Suprapubic skin (tissue), 4 donors: ENCODE data around the gene ADAMTS16. TPM values are rescaled to one million over a fixed set of nuclear protein-coding genes. Genes with fewer than 3 reads are reported as not detected.

Experiments
- DNase-seq, 2 donors: peaks; one replicate each; pipeline ENCODE4 v3.0.0-alpha.2; 2019; ENCODE audit warnings: low spot score in 2 of 2
- H3K27ac ChIP-seq: fragments of 200-600 bp; sonication (generic); one replicate; pipeline ENCODE4 v1.5.1; 2019
- H3K27me3 ChIP-seq: fragments of 200-600 bp; sonication (generic); one replicate; pipeline ENCODE4 v1.5.1; 2019
- H3K36me3 ChIP-seq: fragments of 200-600 bp; sonication (generic); one replicate; pipeline ENCODE4 v1.5.1; 2019
- H3K4me1 ChIP-seq: fragments of 200-600 bp; sonication (generic); one replicate; pipeline ENCODE4 v1.5.1; 2019
- H3K4me3 ChIP-seq: fragments of 200-600 bp; sonication (generic); one replicate; pipeline ENCODE4 v1.5.1; 2019; ENCODE audit warnings: mild to moderate bottlenecking
- H3K9me3 ChIP-seq: fragments of 200-600 bp; sonication (generic); one replicate; pipeline ENCODE4 v1.5.1; 2019
- CTCF ChIP-seq, 2 donors: fragments of 200-600 bp in 1 of 2; fragments of 450-650 bp in 1 of 2; sonication (generic) in 1 of 2; IDR thresholded peaks; one replicate each; pipeline ENCODE4 v1.5.1; 2016 to 2019; ENCODE audit warnings: antibody characterized with exemption in 2 of 2, mild to moderate bottlenecking in 1 of 2, moderate library complexity in 1 of 2
- EP300 ChIP-seq: sonication (generic); formaldehyde crosslinking; IDR thresholded peaks from one replicate; pipeline ENCODE4 v1.6.1; 2017; ENCODE audit warnings: antibody characterized with exemption
- POLR2A ChIP-seq, 2 donors: fragments of 450-650 bp; IDR thresholded peaks; one replicate each; pipeline ENCODE4 v1.6.1; 2017; ENCODE audit warnings: antibody characterized with exemption in 2 of 2, mild to moderate bottlenecking in 2 of 2, moderate library complexity in 2 of 2
- POLR2AphosphoS5 ChIP-seq, 3 donors: sonication (generic); formaldehyde crosslinking; IDR thresholded peaks; one replicate each; pipeline ENCODE4 v1.6.1; 2017; ENCODE audit warnings: antibody characterized with exemption in 3 of 3
- WGBS: methylation state at CpG from one replicate; pipeline ENCODE4 v1.1.5; 2018; 5-methylcytosine and 5-hydroxymethylcytosine counted together
- total RNA-seq, 4 donors: library from RNA; depleted of rRNA; stranded (reverse); fragments of >200 nt; gene quantifications; one replicate each; pipeline ENCODE4 v1.1.0, GENCODE V29; 2016

The ADAMTS16 gene
- total RNA-seq, 4 donors from 2014 or later, result 0.10 to 0.64 TPM; not detected in 2

DNA sequence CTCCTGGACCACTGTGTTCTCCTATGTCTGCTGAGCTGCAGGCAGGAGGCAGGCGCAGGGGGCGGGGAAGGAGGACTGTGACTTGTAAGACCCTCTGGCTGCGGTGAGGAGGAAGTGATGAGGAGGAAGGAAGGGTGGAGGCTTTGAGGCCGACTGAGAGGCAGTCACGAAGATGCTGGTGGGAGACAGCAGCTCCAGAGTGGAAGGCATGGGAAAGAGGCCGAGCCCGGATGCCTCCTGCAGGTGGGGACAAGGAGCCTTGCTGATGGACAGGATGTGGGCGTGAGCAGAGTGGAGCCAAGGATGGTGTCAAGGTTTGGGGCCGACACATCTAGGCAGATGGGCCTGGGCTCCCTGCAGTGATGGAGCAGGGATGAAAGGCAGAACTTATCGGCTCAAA lies 208.0 kb downstream of the ADAMTS16 start:
- Histone ChIP-seq H3K9me3 (no peaks in the 10 kb centered on the region), H3K27me3 (no peaks in the 10 kb centered on the region), H3K4me1 (no peaks in the 10 kb centered on the region), H3K4me3 (no peak overlapping the region), H3K36me3 (no peaks in the 10 kb centered on the region), H3K27ac (no peak overlapping the region)
- no peak for DNase-seq
- 54% methylated on average over 10 of the region's 10 CpGs for WGBS
- TF ChIP-seq CTCF (IDR thresholded peaks at IDR 0.05) (no peak), EP300 (no peak), POLR2AphosphoS5 (IDR thresholded peaks at IDR 0.05) (no peak), POLR2A (IDR thresholded peaks at IDR 0.05) (no peak)

DNA sequence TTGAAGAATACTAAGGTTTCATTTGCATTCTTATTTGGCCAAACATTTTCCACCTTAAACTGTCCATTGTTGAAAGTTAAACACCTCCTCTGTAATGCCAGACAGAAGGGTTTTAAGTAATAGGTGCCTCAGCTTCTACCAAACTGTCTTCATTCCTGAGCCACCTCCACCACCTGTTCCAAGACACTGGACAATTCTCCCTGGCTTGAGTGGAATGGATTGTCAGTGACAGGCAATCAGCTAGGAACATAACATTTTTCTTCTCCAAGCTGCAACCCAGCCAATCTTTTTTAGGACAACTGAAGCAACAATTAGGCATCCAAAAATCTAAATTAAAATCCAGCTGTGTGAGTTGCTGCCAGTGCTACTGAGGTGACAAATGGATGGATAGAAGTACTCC lies 208.4 kb downstream of the ADAMTS16 start:
- no peaks in the 10 kb centered on the region for H3K9me3 ChIP-seq
- TF ChIP-seq EP300, result no peak
- no peak for TF ChIP-seq POLR2A (IDR thresholded peaks at IDR 0.05)
- no peak for TF ChIP-seq POLR2AphosphoS5 (IDR thresholded peaks at IDR 0.05)
- TF ChIP-seq CTCF (IDR thresholded peaks at IDR 0.05), result no peak
- H3K27me3 ChIP-seq, result no peaks in the 10 kb centered on the region
- H3K36me3 ChIP-seq, result no peaks in the 10 kb centered on the region
- H3K4me3 ChIP-seq, result no peak overlapping the region
- H3K27ac ChIP-seq, result no peak overlapping the region
- DNase-seq, result no peak
- H3K4me1 ChIP-seq, result no peaks in the 10 kb centered on the region

DNA sequence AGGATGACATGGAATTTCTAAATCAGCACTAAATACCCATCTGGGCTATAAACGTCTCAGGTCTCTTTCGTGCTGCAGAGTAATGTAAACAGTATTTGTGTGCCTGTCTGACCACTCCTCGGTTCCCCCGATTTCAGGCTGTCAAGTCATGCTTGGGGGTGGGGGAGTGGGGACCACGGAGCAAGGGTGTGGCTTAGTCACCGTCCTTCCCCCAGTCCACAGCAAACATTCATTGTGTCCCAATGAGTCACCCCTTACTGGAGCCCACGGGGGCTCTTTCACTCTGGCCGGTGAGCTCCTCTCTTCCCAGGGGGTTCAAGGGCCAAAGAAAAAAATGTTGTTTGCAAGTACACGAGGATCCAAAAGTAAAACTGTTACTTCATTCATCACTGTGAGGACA lies 210.0 kb downstream of the ADAMTS16 start:
- 48% methylated on average over 9 of the region's 9 CpGs for WGBS
- no peaks in the 10 kb centered on the region for H3K27me3 ChIP-seq
- TF ChIP-seq POLR2AphosphoS5 (IDR thresholded peaks at IDR 0.05) (no peak), EP300 (no peak), CTCF (IDR thresholded peaks at IDR 0.05) (no peak), POLR2A (IDR thresholded peaks at IDR 0.05) (no peak)
- H3K4me1 ChIP-seq, result no peaks in the 10 kb centered on the region
- H3K4me3 ChIP-seq, result no peak overlapping the region
- no peaks in the 10 kb centered on the region for H3K36me3 ChIP-seq
- no peak for DNase-seq
- H3K27ac ChIP-seq, result no peak overlapping the region
- H3K9me3 ChIP-seq, result no peaks in the 10 kb centered on the region

GRCh38 chr5:5351288-5351979 lies 211.3 kb downstream of the ADAMTS16 start:
- 73% methylated on average over 14 of the region's 14 CpGs for WGBS
- no peak overlapping the region for H3K4me3 ChIP-seq
- H3K36me3 ChIP-seq, result no peaks in the 10 kb centered on the region
- TF ChIP-seq POLR2A (IDR thresholded peaks at IDR 0.05) (no peak), POLR2AphosphoS5 (IDR thresholded peaks at IDR 0.05) (no peak), EP300 (no peak), CTCF (IDR thresholded peaks at IDR 0.05) (no peak)
- H3K27me3 ChIP-seq, result no peaks in the 10 kb centered on the region
- no peaks in the 10 kb centered on the region for H3K4me1 ChIP-seq
- no peaks in the 10 kb centered on the region for H3K9me3 ChIP-seq
- no peak overlapping the region for H3K27ac ChIP-seq
- no peak for DNase-seq

DNA sequence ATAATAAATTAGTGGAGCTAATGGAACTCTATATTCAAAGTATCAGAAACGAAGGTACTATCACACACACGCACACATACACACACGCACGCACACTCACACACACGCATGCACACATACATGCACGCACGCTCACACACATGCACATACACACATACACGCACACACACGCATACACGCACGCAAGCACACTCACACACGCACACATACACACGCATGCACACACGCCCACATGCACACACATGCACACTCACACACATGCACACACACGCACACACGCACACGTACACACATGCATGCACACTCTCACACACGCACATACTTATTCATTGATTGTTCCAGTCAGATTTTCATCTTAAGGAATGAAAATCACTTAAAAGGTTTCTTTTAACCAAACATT lies 212.5 kb downstream of the ADAMTS16 start:
- H3K4me3 ChIP-seq, result no peak overlapping the region
- H3K9me3 ChIP-seq, result no peaks in the 10 kb centered on the region
- H3K27me3 ChIP-seq, result no peaks in the 10 kb centered on the region
- WGBS, result 90% methylated on average over 18 of the region's 18 CpGs
- DNase-seq, result no peak
- H3K36me3 ChIP-seq, result no peaks in the 10 kb centered on the region
- H3K27ac ChIP-seq, result no peak overlapping the region
- TF ChIP-seq CTCF (IDR thresholded peaks at IDR 0.05), result no peak
- TF ChIP-seq EP300, result no peak
- no peak for TF ChIP-seq POLR2A (IDR thresholded peaks at IDR 0.05)
- no peak for TF ChIP-seq POLR2AphosphoS5 (IDR thresholded peaks at IDR 0.05)
- no peaks in the 10 kb centered on the region for H3K4me1 ChIP-seq
